RPMI7951 (cell line): Measurements from ENCODE around the gene HSBP1L1. TPM values are rescaled to one million over a fixed set of nuclear protein-coding genes. Genes with fewer than 3 reads are reported as not detected.

ENCODE experiments used
- DNase-seq: peaks from one replicate; pipeline ENCODE4 v3.0.0-alpha.2; 2012; ENCODE audit warnings: low read depth
- total RNA-seq: library from RNA; depleted of rRNA; stranded (reverse); fragments of >200 nt; shearing (Covaris generic); gene quantifications from 2 replicates; pipeline ENCODE4 v1.2.3, GENCODE V29; 2014

The HSBP1L1 gene
- total RNA-seq, 1 experiment from 2014 or later = 1.6 TPM

DNA sequence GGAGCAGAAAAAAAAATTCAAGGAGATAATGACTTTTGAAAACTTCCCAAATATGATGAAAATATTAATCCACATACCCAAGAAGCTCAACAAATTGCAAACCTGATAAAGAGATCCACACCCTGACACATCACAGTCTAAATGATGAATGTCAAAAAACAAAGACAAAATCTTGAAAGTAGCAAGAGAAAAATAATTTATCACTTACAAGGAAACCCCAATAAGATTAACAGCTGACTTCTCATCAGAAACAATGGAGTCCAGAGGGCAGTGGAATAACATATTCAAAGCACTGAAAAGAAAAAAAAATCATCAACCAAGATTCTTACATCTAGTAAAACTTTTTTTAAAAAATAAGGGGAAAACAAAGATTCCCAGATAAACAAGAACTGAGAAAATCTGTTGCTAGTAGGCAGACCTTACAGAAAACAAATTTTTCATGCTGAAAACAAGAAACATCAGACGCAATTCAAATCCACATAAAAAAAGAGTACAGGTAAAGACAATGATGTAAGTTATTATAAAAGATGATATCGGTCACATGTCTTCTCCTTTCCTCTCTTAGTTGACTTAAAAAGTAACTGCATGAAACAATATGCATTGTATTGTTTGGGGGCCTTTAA lies 34.3 kb upstream of the HSBP1L1 start:
- no peak for DNase-seq

DNA sequence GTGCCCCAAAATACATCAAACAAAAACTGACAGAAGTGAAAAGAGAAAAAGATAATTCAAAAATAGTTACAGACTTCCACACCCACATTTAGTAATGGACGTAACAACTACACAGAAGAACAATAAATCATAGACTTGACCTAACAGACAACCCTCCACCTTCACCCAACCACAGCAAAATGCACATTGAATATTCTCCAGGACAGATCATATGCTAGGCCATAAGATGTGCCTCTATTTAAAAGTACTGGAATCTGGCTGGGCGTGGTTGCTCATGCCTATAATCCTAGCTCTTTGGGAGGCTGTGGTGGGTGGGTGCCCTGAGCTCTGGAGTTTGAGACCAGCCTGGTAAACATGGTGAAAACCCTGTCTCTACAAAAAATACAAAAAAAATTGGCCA lies 33.0 kb upstream of the HSBP1L1 start:
- DNase-seq = no peak

- no peak for DNase-seq
These were observed 31.5 kb upstream of the HSBP1L1 start for GRCh38 chr18:79932907-79933306.

GRCh38 chr18:79933765-79934164 lies 30.7 kb upstream of the HSBP1L1 start:
- no peak for DNase-seq

- DNase-seq = no peak
These were observed 29.9 kb upstream of the HSBP1L1 start for GRCh38 chr18:79934311-79935097.

DNA sequence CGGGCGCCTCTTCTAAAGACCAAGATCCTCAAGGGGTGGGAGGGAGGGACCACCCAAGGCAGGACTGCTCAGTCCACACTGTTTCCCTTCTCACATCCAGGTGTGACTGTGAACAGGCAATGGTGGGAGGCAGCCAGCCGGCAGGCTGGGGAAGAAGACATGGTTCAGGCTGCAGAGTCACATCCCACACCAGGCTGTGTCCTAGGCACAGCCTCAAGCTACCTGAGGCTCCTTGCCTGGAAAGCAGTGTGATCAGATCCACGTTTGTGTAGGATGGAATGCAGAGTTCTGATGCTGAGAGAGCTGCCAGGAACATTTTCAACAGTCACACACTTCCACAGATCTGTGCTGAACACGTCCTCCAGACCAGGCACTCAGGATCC lies 29.4 kb upstream of the HSBP1L1 start:
- DNase-seq = no peak

- DNase-seq = no peak
These were observed 28.9 kb upstream of the HSBP1L1 start for GRCh38 chr18:79935499-79935898.

DNA sequence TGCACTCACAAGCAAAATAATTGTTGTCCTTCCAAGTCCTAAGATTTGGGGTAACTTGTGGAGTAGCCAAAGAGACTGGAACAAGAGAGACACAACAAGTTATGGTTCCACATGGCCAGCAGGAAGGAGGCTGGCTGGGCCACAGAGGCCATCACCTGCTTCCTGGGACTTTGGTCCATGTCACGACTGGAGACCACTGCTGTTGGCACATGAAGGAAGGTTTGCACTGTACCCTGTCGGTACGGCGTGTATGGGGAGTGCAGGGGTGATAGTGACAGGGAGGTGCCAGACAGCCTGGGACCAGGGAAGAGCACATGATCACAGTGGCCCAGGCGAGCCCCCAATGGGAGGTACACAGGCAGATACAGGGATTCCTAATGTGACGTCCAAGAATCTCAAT lies 28.5 kb upstream of the HSBP1L1 start:
- DNase-seq = no peak

DNA sequence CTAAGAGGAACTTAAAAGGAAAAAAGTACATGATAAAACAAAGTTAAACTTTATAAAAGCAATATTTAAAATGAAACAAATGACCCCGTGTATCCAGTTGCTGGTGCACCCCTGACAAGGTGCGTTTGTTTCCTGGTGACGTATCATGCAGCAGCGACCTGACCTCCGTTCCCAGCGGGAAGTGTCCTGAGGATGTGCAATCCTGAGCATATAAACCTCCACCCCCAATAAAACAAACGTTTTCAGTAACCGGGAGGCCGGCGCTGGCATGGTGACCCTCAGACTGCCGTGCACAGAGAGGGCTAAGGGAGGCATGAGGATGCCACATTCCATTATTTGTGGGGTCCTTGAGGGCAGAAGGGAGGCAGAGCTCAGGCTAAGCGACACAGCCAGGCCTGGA lies 27.8 kb upstream of the HSBP1L1 start:
- DNase-seq = no peak

DNA sequence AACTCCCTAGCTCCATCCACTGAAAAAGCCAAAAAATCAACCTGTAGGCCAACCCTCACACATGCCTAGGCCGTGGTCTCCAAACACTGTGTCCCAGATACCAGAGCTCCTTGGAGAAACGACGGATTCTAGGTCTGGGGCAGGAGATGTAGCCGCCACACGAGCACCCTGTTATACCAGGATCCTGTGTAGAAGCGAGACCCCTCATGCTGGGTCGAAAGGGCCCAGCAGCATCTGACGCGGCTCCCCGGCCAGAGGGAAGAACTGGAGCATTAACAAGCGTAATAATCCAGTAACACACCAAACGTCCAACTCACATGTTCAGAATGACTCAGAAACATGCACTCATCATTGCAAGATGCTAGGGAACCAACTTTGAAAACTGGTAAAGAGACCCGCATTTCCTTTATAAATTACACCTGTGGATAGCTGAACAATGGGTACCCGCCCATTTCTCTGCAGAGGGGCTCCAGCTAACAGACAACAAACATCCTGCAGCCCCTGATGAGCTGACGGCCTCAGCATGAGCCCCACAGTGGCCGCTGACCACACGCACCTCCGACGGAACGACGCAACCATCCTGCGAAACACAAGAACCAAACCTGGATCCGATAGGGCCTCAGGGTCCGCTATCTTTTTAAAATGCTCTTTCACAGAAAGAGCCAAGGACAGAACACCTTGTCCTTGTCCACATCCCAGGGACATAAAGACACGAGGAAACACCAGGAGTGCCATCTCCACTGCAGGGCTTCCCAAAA lies 27.2 kb upstream of the HSBP1L1 start:
- DNase-seq = no peak

GRCh38 chr18:79938196-79938595 lies 26.2 kb upstream of the HSBP1L1 start:
- DNase-seq = no peak

- no peak for DNase-seq
These were observed 25.3 kb upstream of the HSBP1L1 start for GRCh38 chr18:79939096-79939495.

DNA sequence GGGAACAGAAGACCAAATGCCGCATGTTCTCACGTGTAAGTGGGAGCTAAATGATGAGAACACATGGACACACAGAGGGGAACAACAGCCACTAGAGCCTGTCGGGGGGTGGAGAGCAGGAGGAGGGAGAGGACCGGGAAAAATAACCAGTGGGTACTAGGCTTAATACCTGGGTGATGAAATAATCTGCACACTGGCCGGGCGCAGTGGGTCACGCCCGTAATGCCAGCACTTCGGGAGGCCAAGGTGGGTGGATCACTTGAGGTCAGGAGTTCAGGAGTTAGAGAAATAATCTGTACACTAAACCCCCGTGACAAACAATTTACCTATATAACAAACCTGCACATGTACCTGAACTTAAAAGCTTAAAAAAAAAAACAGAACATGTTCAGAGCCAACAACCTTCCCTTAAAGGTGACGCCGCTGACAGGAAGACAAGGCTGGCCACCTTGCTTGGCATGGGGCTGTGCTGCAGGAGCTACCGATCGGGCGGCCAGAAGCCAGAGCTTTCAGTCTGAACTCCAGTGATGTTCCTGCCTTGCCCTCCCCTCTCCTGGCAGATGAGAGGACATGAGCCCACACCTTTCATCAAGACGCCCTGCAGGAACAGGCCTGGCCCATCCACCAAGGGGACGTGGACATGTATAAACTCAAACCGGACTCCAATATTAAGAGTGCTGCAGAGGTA lies 24.2 kb upstream of the HSBP1L1 start:
- DNase-seq = no peak

DNA sequence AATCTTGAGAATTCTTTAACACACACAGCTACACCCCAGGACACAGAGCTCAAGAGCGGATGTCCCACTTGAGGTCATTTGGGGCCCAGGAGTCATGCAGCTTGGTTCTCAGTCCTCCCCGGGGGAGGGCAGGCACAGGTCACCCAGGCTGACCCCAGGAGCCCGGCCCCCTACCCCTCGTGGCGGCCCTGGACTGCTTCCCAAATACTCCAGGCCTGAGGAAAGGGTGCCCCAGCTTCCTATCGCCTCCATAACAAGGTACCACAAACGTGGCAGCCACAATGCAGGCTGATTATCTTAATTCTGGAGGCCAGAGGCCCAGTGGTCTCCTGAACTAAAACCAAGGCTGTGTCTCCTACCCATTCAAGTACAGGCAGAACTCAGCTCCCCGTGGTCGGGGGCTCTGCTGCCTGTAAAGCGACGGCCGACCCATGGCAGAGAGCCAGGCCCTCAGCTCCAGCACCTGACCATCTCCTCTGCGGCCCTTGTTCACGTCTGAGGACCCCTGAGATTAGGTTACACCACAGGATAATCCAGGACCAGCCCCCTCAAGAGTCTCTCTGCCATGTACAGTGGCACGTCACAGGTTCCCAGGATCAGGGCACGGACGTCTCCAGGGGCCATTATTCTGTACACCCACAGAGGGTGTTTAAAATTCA lies 23.5 kb upstream of the HSBP1L1 start:
- no peak for DNase-seq

DNA sequence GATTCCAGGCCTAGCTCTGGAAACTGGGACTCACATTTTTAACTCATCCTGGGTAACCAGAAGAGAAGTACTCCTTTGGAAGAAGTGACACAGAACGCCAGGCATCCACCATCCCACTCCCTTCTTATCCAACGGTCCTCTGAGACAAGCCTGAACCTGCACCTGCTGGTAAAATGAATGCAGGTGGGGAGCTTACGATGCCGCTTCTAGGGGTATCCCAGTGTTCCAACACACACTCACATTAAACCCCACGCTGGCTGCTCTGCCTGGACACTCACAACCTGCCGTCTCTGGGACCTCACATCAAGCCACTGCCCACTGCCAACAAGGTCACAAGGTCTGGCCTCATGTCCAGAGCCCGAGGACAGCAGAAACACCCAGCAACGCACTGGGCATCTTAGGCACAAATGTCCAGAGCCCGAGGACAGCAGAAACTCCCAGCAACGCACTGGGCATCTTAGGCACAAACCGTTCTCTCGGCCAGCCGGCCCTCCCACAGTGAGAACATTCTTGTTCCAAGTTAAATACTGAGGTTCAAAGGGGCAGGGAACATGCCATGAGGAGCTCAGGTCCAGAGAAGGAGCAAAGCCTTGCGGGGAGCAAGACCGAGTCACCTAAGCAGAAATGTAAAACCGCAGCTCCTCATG lies 22.8 kb upstream of the HSBP1L1 start:
- no peak for DNase-seq

DNA sequence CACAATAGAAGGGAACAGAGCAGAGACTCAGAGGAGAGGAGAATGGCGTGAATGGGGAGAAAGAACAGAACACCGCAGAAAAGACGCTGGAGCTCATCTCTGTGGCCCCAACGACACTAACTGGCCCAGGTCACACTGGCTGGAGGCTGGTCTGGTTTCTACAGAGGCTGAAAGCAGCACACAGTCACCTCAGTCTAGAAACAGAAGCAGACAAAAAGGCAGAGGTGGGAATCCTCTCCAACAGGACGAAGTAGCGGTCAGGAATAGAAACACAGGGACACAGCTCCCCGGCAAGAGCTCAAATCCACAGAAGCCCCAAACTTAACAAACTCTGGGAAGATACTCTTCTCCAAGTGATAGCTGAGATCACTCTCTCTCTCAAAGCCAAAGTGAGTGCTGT lies 22.2 kb upstream of the HSBP1L1 start:
- no peak for DNase-seq

DNA sequence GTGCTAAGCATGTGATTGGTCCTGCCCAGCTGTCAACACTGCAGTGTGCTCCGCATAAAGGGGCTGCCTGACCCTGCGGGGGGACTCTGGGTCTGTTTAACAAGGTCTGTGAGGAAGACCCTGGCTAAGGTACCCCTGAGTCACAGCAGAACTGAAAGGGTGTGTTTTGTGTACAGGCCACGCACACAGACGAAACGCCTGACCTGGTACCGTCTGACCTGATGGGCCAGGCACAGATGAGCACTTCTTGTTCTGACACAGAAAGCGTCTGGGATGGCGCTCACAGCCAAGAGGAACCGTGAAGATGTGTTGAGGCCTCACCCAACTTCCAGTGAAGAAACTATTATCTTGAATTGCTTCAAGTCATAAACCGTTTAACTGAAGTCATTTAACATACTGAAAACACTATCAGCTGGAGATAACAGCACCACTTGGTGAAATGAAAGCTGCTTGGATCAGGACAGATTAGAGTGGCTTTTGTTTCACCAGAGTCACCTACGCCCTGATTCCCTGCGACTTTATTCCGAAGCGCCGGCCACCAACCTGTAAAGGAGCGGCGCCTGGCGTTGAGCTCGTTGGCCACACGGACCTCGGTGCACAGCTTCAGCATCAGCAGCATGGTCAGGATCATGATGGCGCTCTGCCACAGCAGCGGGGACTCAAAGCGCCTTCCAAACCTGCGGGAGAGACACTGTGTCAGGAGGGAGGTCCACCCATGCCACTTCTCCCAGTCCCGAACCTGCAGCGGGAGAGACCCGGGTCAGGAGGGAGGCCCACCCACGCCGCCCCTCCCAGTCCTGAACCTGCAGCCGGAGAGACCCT lies 21.4 kb upstream of the HSBP1L1 start:
- DNase-seq = no peak

- DNase-seq = no peak
These were observed 20.8 kb upstream of the HSBP1L1 start for GRCh38 chr18:79943608-79944125.

DNA sequence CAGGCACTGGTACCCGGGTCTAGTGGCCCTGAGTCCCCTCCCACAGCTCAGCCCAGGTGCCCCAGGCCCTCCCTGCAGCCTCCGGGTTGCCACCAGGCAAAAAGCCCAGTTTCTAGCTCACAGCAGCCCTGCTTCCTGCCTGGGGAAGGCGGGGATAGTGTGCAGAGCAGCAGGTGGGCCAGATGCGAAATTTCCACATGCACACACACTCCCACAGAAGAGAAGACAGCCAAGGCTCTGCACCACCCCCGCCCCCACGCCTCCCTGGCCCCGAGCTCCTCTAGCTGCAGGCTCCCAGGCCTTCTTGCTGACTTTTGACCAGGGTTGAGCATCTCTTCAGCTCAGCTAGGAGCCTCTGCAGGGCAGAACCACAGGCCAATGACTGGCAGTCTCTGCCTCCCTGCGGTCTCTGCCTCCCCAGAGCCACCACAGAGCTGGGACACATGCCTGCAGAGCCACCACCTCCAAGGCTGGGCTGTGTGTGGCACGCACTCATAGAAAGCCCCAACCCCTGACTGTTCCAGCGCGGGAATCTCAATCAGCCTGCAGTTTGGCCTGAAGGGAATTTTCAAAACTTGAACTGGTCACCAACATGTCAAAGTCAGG lies 20.2 kb upstream of the HSBP1L1 start:
- no peak for DNase-seq

DNA sequence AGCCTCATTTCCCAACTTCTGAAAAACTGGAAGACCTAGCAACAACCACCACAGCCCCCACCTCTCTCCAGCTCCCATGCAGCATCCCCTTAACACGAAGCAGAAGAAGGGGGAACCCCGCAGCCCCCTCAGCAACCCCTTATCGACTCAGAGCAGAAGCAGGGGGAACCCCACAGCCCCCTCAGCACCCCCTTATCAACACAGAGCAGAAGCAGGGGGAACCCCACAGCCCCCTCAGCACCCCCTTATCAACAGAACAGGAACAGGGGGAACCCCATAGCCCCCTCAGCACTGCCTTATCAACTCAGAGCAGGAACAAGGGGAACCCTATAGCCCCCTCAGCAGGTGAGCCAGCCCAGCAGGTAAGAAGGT lies 19.7 kb upstream of the HSBP1L1 start:
- DNase-seq = no peak
